H1 (cell line): ENCODE measurements around the gene COCH.

Experiments
- GABPA ChIP-seq: IDR thresholded peaks from 2 replicates; pipeline ENCODE4 v1.6.1; 2011; ENCODE audit warnings: mild to moderate bottlenecking, low read length, moderate library complexity, borderline replicate concordance; ENCODE audit not compliant: insufficient read depth
- JUND ChIP-seq: IDR thresholded peaks from 2 replicates; pipeline ENCODE4 v1.6.1; 2011; ENCODE audit warnings: mild to moderate bottlenecking, improper control_type of control experiment, low read length
- NRF1 ChIP-seq: IDR thresholded peaks from 2 replicates; pipeline ENCODE4 v1.6.1; 2011; ENCODE audit warnings: mild to moderate bottlenecking, low read depth, low read length, improper control_type of control experiment
- POLR2A ChIP-seq, 2 experiments: IDR thresholded peaks; 1 replicate in 1 of 2; 2 replicates in 1 of 2; pipeline ENCODE4 v1.6.1; 2011; ENCODE audit warnings: low read depth in 2 of 2, low read length in 2 of 2, mild to moderate bottlenecking in 2 of 2; ENCODE audit errors: control extremely low read depth in 1 of 2
- ZNF274 ChIP-seq: IDR thresholded peaks from 2 replicates; pipeline ENCODE4 v1.7.0; 2012; ENCODE audit warnings: low read length, borderline replicate concordance; ENCODE audit errors: extremely low read depth
- TF ChIP-seq, protein P1 (sequence below), 3 experiments: IDR thresholded peaks; 1 replicate in 2 of 3; 2 replicates in 1 of 3; pipeline versions ENCODE4 v1.5.1 to v1.6.1; 2011; ENCODE audit warnings: low read length in 3 of 3, mild to moderate bottlenecking in 3 of 3, inconsistent platforms in 2 of 3, low read depth in 1 of 3, moderate library complexity in 1 of 3; ENCODE audit not compliant: insufficient read depth in 1 of 3; ENCODE audit errors: control extremely low read depth in 1 of 3

DNA sequence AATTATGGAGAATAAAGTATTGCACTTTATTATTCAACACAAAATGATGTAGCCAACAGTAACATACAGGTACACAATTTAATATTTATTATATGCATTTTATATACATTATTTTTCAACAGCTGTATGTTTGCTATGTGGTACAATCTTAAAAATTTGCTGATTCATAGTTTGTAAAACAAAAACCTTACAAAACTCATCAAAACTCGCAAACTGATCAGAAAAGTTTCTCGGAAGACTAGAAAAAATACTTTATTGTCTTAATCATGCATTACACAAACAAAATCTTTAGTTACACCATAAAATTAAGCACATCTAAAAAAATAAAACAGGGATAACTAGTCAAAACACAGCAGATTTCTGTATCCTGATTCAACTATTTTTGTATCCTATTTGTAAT is 19.5 kb downstream of the COCH start:
- TF ChIP-seq NRF1 (no peak), ZNF274 (no peak), JUND (no peak), POLR2A (IDR thresholded peaks at IDR 0.05; ENCODE audit: control extremely low read depth in 1 of 2, low read depth in 2 of 2, low read length in 2 of 2) (no peak), GABPA (no peak)
- TF ChIP-seq, protein P1, sequence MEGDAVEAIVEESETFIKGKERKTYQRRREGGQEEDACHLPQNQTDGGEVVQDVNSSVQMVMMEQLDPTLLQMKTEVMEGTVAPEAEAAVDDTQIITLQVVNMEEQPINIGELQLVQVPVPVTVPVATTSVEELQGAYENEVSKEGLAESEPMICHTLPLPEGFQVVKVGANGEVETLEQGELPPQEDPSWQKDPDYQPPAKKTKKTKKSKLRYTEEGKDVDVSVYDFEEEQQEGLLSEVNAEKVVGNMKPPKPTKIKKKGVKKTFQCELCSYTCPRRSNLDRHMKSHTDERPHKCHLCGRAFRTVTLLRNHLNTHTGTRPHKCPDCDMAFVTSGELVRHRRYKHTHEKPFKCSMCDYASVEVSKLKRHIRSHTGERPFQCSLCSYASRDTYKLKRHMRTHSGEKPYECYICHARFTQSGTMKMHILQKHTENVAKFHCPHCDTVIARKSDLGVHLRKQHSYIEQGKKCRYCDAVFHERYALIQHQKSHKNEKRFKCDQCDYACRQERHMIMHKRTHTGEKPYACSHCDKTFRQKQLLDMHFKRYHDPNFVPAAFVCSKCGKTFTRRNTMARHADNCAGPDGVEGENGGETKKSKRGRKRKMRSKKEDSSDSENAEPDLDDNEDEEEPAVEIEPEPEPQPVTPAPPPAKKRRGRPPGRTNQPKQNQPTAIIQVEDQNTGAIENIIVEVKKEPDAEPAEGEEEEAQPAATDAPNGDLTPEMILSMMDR (IDR thresholded peaks at IDR 0.05; ENCODE audit: control extremely low read depth in 1 of 3, insufficient read depth in 1 of 3, low read depth in 1 of 3, low read length in 3 of 3) = no peak
